K562 (cell line): ENCODE data around the gene HOTAIR. TPM values are rescaled to one million over a fixed set of nuclear protein-coding genes. Genes with fewer than 3 reads are reported as not detected.

Experiments used
- ATAC-seq: fragments of 200-7000 bp; cut with Tn5 transposase; 3 replicates; pipeline ENCODE4 v1.9.1; 2020; ENCODE audit warnings: moderate library complexity
- BruUV-seq: library from RNA; stranded (reverse); fragments of 400-500 nt; replicated peaks from 2 replicates; lab custom pipeline; 2021; lab: Mats Ljungman, UMichigan
- CTCF ChIA-PET: fragments of 300-600 bp; formaldehyde crosslinking; extraction: SDS; loops from one replicate; lab custom pipeline; 2021; ENCODE audit warnings: low intra/inter-chr PET ratio; lab: Yijun Ruan, JAX
- POLR2A ChIA-PET: fragments of 300-600, 350-650 bp; sonication (Branson Sonifier 250); formaldehyde crosslinking; extraction: SDS; loops from one replicate; lab custom pipeline; 2021; ENCODE audit warnings: antibody characterized with exemption, inconsistent platforms; lab: Yijun Ruan, JAX
- DNase-seq, 4 experiments: peaks; one replicate each; pipeline versions ENCODE4 v3.0.0 to v3.0.0-alpha.2; 2011 to 2018; ENCODE audit warnings: low spot score in 3 of 4, mixed read lengths in 3 of 4; ENCODE audit errors: extremely low read depth in 1 of 4
- FAIRE-seq: peaks from 2 replicates; lab custom pipeline; 2011; peaks lifted over from hg19 to GRCh38; lab: Jason Lieb, UNC
- H2AFZ ChIP-seq: 2 replicates; pipeline ENCODE4 v1.6.0; 2011; ENCODE audit warnings: low read depth, low read length, control low read depth, inconsistent platforms
- H3K27ac ChIP-seq: fragments of 200-600 bp; 3 replicates; pipeline ENCODE4 v1.8.0; 2011; ENCODE audit warnings: low read depth, mild to moderate bottlenecking, control low read depth, inconsistent platforms, low read length, moderate library complexity, mixed read lengths; ENCODE audit errors: extremely low read depth
- H3K27me3 ChIP-seq, 2 experiments: fragments of 300-600 bp in 1 of 2; 2 replicates in 1 of 2; 3 replicates in 1 of 2; pipeline versions ENCODE4 v1.6.0 to v1.8.0; 2011; ENCODE audit warnings: inconsistent platforms in 2 of 2, low read length in 2 of 2, mild to moderate bottlenecking in 1 of 2, mixed read lengths in 1 of 2, moderate library complexity in 1 of 2; ENCODE audit not compliant: control insufficient read depth in 2 of 2, insufficient read depth in 2 of 2
- H3K36me3 ChIP-seq: fragments of 300-600 bp; 3 replicates; pipeline ENCODE4 v1.8.0; 2011; ENCODE audit warnings: mild to moderate bottlenecking, low read length, inconsistent platforms; ENCODE audit not compliant: control insufficient read depth, insufficient read depth
- H3K4me1 ChIP-seq, 2 experiments: fragments of 200-600 bp in 1 of 2; replicated peaks in 1 of 2; 2 replicates in 1 of 2; 3 replicates in 1 of 2; pipeline versions ENCODE4 v1.5.1 to v1.8.0; 2011; ENCODE audit warnings: inconsistent platforms in 2 of 2, low read length in 2 of 2, mild to moderate bottlenecking in 1 of 2, mixed read lengths in 1 of 2, moderate library complexity in 1 of 2; ENCODE audit not compliant: control insufficient read depth in 2 of 2, insufficient read depth in 2 of 2
- H3K4me2 ChIP-seq: 2 replicates; pipeline ENCODE4 v1.6.1; 2011; ENCODE audit warnings: low read length, control low read depth, inconsistent platforms, mixed read lengths; ENCODE audit not compliant: insufficient read depth
- H3K4me3 ChIP-seq: fragments of 200-600 bp; sonication (generic), shearing (Covaris generic); 2 replicates; pipeline ENCODE4 v1.5.1; 2016; ENCODE audit warnings: control low read depth, inconsistent platforms
- H3K79me2 ChIP-seq: fragments of 200-600 bp; 3 replicates; pipeline ENCODE4 v1.8.0; 2011; ENCODE audit warnings: low read length, inconsistent platforms; ENCODE audit not compliant: control insufficient read depth, insufficient read depth
- H3K9ac ChIP-seq, 2 experiments: 2 replicates each; pipeline versions ENCODE4 v1.6.0 to v1.6.1; 2011; ENCODE audit warnings: low read depth in 2 of 2, low read length in 2 of 2, control low read depth in 1 of 2, inconsistent platforms in 1 of 2, mild to moderate bottlenecking in 1 of 2, mixed read lengths in 1 of 2; ENCODE audit not compliant: insufficient read depth in 1 of 2
- H3K9me1 ChIP-seq: one replicate; pipeline ENCODE4 v1.6.0; 2011; ENCODE audit warnings: inconsistent platforms, mild to moderate bottlenecking, low read length, moderate library complexity; ENCODE audit not compliant: control insufficient read depth, insufficient read depth
- H3K9me3 ChIP-seq: replicated peaks from 2 replicates; pipeline ENCODE4 v1.5.1; 2011; ENCODE audit warnings: low read depth, low read length, inconsistent platforms; ENCODE audit not compliant: control insufficient read depth, insufficient read depth
- H4K20me1 ChIP-seq: replicated peaks from 2 replicates; pipeline ENCODE4 v1.6.1; 2011; ENCODE audit warnings: low read length, inconsistent platforms, mixed read lengths; ENCODE audit not compliant: control insufficient read depth, insufficient read depth
- ETS2 ChIP-seq: IDR thresholded peaks from 2 replicates; pipeline ENCODE4 v1.6.1; 2016; ENCODE audit warnings: borderline replicate concordance, missing genetic modification characterization, mild to moderate bottlenecking, moderate library complexity, missing compliant biosample characterization; ENCODE audit not compliant: poor library complexity, severe bottlenecking
- KAT8 ChIP-seq: fragments of 450-650 bp; IDR thresholded peaks from 2 replicates; pipeline ENCODE4 v1.6.1; 2016; ENCODE audit warnings: low read depth, mild to moderate bottlenecking
- PHB ChIP-seq: fragments of 250-450 bp; sonication (Bioruptor Pico); IDR thresholded peaks from 2 replicates; pipeline ENCODE4 v1.5.0; 2021
- ZBTB1 ChIP-seq: sonication (generic); formaldehyde crosslinking; IDR thresholded peaks from 2 replicates; pipeline ENCODE4 v1.8.1; 2023; ENCODE audit warnings: missing genetic modification reagents, low read depth, mild to moderate bottlenecking, borderline replicate concordance
- ZFP36 ChIP-seq: fragments of 150-350 bp; IDR thresholded peaks from 2 replicates; pipeline ENCODE4 v1.6.1; 2018; ENCODE audit warnings: low read length, low read depth; ENCODE audit not compliant: partially characterized antibody
- ZNF41 ChIP-seq: fragments of 250-450 bp; sonication (Bioruptor Pico); conservative IDR thresholded peaks from 2 replicates; pipeline ENCODE4 v1.4.0; 2020; ENCODE audit warnings: mild to moderate bottlenecking
- WGBS: fragments of 100-300 bp; shearing (Covaris generic); methylation state at CpG from one replicate; pipeline ENCODE4 v1.1.6; 2016; ENCODE audit warnings: low coverage, mixed read lengths; ENCODE audit not compliant: insufficient coverage; ENCODE audit errors: missing lambda C conversion rate; 5-methylcytosine and 5-hydroxymethylcytosine counted together
- in situ Hi-C: fragments of 300-500 bp; cut with MboI; formaldehyde crosslinking; loops from 4 replicates; pipeline ENCODE4 v1.15.0; 2018; ENCODE audit warnings: inconsistent platforms, mixed read lengths
- intact Hi-C: fragments of 100-400 bp; cut with micrococcal nuclease; formaldehyde crosslinking; loops from 2 replicates; pipeline ENCODE4 v1.14.2; 2022
- polyA plus RNA-seq, 8 experiments: library from polyadenylated mRNA; depleted of rRNA in 4 of 8; stranded (reverse) in 5 of 8; unstranded in 3 of 8; fragments of >200 nt; fragmentation: Nextera tagmentation in 2 of 8; fragmentation: Illumina TruSeq in 1 of 8; extraction: Ambion mirVana in 2 of 8; extraction: Trizol in 1 of 8; gene quantifications; 2 replicates each; pipeline versions ENCODE4 v1.2.1 to v1.2.3, GENCODE V29; 2011 to 2014; ENCODE audit warnings: inconsistent platforms in 1 of 8, missing spikeins in 1 of 8
- total RNA-seq, 7 experiments: library from RNA; depleted of rRNA in 6 of 7; stranded (reverse); fragments of >200 nt in 6 of 7; fragmentation: Illumina TruSeq in 2 of 7; extraction: Trizol in 2 of 7; gene quantifications; 2 replicates each; pipeline versions ENCODE4 v1.2.1 to v1.2.3, GENCODE V29; 2011 to 2021; ENCODE audit warnings: low replicate concordance in 1 of 7
- TF ChIP-seq, protein P1 (sequence below): fragments of 150-350 bp; IDR thresholded peaks from 2 replicates; pipeline ENCODE4 v1.6.1; 2014; ENCODE audit warnings: low read depth, mild to moderate bottlenecking, low read length, borderline replicate concordance
- TF ChIP-seq, protein P2 (sequence below): fragments of 450-650 bp; IDR thresholded peaks from 2 replicates; pipeline ENCODE4 v1.6.1; 2018; ENCODE audit warnings: mild to moderate bottlenecking, low read depth; ENCODE audit not compliant: partially characterized antibody

The HOTAIR gene
- total and polyA plus RNA-seq, 9 of the 15 experiments (the other 6 are each of a cell fraction or from before 2014, with no cell fraction given): 0.04 TPM; not detected in 8

- WGBS: 0% methylated on average over 4 of the region's 4 CpGs
- in situ Hi-C loops (no loop called here), intact Hi-C loops (no loop called here)
- no TSS peak for BruUV-seq
- POLR2A ChIA-PET: interaction anchor here (0.7 kb wide), 1 partner anchor 111 kb away, joined by 3 read pairs; no protein-coding TSS in a partner anchor
- H3K9ac ChIP-seq: no peak overlapping the region
- no peaks in the 10 kb centered on the region for H3K79me2 ChIP-seq
- H2AFZ ChIP-seq: no peak overlapping the region
- no peaks in the 10 kb centered on the region for H3K36me3 ChIP-seq
- TF ChIP-seq PHB (CRISPR knock-in tag): no peak
- TF ChIP-seq, protein P1, sequence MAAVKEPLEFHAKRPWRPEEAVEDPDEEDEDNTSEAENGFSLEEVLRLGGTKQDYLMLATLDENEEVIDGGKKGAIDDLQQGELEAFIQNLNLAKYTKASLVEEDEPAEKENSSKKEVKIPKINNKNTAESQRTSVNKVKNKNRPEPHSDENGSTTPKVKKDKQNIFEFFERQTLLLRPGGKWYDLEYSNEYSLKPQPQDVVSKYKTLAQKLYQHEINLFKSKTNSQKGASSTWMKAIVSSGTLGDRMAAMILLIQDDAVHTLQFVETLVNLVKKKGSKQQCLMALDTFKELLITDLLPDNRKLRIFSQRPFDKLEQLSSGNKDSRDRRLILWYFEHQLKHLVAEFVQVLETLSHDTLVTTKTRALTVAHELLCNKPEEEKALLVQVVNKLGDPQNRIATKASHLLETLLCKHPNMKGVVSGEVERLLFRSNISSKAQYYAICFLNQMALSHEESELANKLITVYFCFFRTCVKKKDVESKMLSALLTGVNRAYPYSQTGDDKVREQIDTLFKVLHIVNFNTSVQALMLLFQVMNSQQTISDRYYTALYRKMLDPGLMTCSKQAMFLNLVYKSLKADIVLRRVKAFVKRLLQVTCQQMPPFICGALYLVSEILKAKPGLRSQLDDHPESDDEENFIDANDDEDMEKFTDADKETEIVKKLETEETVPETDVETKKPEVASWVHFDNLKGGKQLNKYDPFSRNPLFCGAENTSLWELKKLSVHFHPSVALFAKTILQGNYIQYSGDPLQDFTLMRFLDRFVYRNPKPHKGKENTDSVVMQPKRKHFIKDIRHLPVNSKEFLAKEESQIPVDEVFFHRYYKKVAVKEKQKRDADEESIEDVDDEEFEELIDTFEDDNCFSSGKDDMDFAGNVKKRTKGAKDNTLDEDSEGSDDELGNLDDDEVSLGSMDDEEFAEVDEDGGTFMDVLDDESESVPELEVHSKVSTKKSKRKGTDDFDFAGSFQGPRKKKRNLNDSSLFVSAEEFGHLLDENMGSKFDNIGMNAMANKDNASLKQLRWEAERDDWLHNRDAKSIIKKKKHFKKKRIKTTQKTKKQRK: no peak
- TF ChIP-seq ZBTB1 (CRISPR knock-in tag): no peak
- TF ChIP-seq, protein P2, sequence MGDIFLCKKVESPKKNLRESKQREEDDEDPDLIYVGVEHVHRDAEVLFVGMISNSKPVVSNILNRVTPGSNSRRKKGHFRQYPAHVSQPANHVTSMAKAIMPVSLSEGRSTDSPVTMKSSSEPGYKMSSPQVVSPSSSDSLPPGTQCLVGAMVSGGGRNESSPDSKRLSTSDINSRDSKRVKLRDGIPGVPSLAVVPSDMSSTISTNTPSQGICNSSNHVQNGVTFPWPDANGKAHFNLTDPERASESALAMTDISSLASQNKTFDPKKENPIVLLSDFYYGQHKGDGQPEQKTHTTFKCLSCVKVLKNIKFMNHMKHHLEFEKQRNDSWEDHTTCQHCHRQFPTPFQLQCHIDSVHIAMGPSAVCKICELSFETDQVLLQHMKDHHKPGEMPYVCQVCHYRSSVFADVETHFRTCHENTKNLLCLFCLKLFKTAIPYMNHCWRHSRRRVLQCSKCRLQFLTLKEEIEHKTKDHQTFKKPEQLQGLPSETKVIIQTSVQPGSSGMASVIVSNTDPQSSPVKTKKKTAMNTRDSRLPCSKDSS: no peak
- no peak for TF ChIP-seq ETS2 (tag)
- no peak for TF ChIP-seq KAT8
- no peak for TF ChIP-seq ZNF41 (CRISPR knock-in tag)
- no peak for TF ChIP-seq ZFP36
- DNase-seq: no peak
- H3K9me3 ChIP-seq: no peaks in the 10 kb centered on the region
- peaks cover 57 to 63% of the 10 kb centered on the region in 2 experiments for H3K27me3 ChIP-seq
- no peak for FAIRE-seq
- ATAC-seq: no peak
- H3K27ac ChIP-seq: no peak overlapping the region
- no peaks in the 10 kb centered on the region for H3K9me1 ChIP-seq
- CTCF ChIA-PET: no interaction called here
- H4K20me1 ChIP-seq: no peaks in the 10 kb centered on the region
- no peak overlapping the region for H3K4me3 ChIP-seq
- peaks cover 0 to 4% of the 10 kb centered on the region in 2 experiments; a peak in 1 of 5 replicates for H3K4me1 ChIP-seq
- H3K4me2 ChIP-seq: no peak overlapping the region
Measured at GRCh38 chr12:53929527-53929926, 45.2 kb downstream of the HOTAIR start.
